WTC11 (cell line): ENCODE data around the gene MACROH2A2. TPM values are rescaled to one million over a fixed set of nuclear protein-coding genes. Genes with fewer than 3 reads are reported as not detected.

Experiments
- ATAC-seq: fragments of 200-7000 bp; cut with Tn5 transposase; 2 replicates; pipeline ENCODE4 v1.10.0; 2021; ENCODE audit warnings: mild to moderate bottlenecking, moderate library complexity
- CTCF ChIA-PET: fragments of 300-600 bp; sonication (Branson Sonifier 250); formaldehyde crosslinking; loops from one replicate; lab custom pipeline; 2021; ENCODE audit warnings: antibody characterized with exemption; lab: Charles Lee
- POLR2A ChIA-PET: fragments of 350-600 bp; sonication (Branson Sonifier 250); formaldehyde crosslinking; loops from one replicate; lab custom pipeline; 2021; ENCODE audit warnings: antibody characterized with exemption; lab: Charles Lee
- DNase-seq: peaks from one replicate; pipeline ENCODE4 v3.0.0; 2021; ENCODE audit warnings: low spot score
- H3K27ac Mint-ChIP-seq: 2 replicates; pipeline ENCODE4 v1.8.0; 2021; ENCODE audit warnings: mixed read lengths
- H3K27me3 Mint-ChIP-seq: 2 replicates; pipeline ENCODE4 v1.8.0; 2021; ENCODE audit warnings: low read depth, mild to moderate bottlenecking, moderate library complexity, mixed read lengths
- H3K36me3 Mint-ChIP-seq: 2 replicates; pipeline ENCODE4 v1.8.0; 2021; ENCODE audit warnings: mixed read lengths
- H3K4me1 Mint-ChIP-seq: 2 replicates; pipeline ENCODE4 v1.8.0; 2022; ENCODE audit warnings: mixed read lengths
- H3K4me3 Mint-ChIP-seq: 2 replicates; pipeline ENCODE4 v1.8.0; 2021; ENCODE audit warnings: mild to moderate bottlenecking, moderate library complexity, mixed read lengths
- H3K9me3 Mint-ChIP-seq: 2 replicates; pipeline ENCODE4 v1.8.0; 2021; ENCODE audit warnings: mixed read lengths
- ARID4B ChIP-seq: sonication (generic); formaldehyde crosslinking; IDR thresholded peaks from 2 replicates; pipeline ENCODE4 v1.8.0; 2023; ENCODE audit warnings: missing genetic modification reagents, mild to moderate bottlenecking, borderline replicate concordance
- CTCF ChIP-seq: fragments of 200-600 bp; IDR thresholded peaks from 2 replicates; pipeline ENCODE4 v1.8.0; 2022; ENCODE audit warnings: antibody characterized with exemption
- ETV6 ChIP-seq: sonication (generic); formaldehyde crosslinking; IDR thresholded peaks from 2 replicates; pipeline ENCODE4 v1.8.1; 2022; ENCODE audit warnings: mild to moderate bottlenecking, missing genetic modification reagents
- FOXP1 ChIP-seq: sonication (generic); formaldehyde crosslinking; IDR thresholded peaks from 2 replicates; pipeline ENCODE4 v1.8.0; 2022; ENCODE audit warnings: missing genetic modification reagents, mild to moderate bottlenecking, moderate library complexity, borderline replicate concordance
- HMGA2 ChIP-seq: fragments of 250-450 bp; sonication (Bioruptor Pico); IDR thresholded peaks from 2 replicates; pipeline ENCODE4 v1.4.0; 2021; ENCODE audit warnings: mild to moderate bottlenecking, moderate library complexity
- NR2C2 ChIP-seq: sonication (generic); formaldehyde crosslinking; IDR thresholded peaks from 2 replicates; pipeline ENCODE4 v1.8.0; 2022; ENCODE audit warnings: mild to moderate bottlenecking, missing genetic modification reagents
- PRDM15 ChIP-seq: sonication (generic); formaldehyde crosslinking; IDR thresholded peaks from 2 replicates; pipeline ENCODE4 v1.8.0; 2022; ENCODE audit warnings: missing genetic modification reagents
- SMAD3 ChIP-seq: sonication (generic); formaldehyde crosslinking; IDR thresholded peaks from 2 replicates; pipeline ENCODE4 v1.8.0; 2022; ENCODE audit warnings: missing genetic modification reagents, mild to moderate bottlenecking, borderline replicate concordance
- TEAD4 ChIP-seq: sonication (generic); formaldehyde crosslinking; IDR thresholded peaks from 2 replicates; pipeline ENCODE4 v1.8.0; 2022; ENCODE audit warnings: mild to moderate bottlenecking, missing genetic modification reagents
- ZBTB21 ChIP-seq: sonication (generic); formaldehyde crosslinking; IDR thresholded peaks from 2 replicates; pipeline ENCODE4 v1.8.1; 2023; ENCODE audit warnings: mild to moderate bottlenecking, missing genetic modification reagents, borderline replicate concordance
- ZNF121 ChIP-seq: sonication (generic); formaldehyde crosslinking; IDR thresholded peaks from 2 replicates; pipeline ENCODE4 v1.8.0; 2023; ENCODE audit warnings: missing genetic modification reagents
- ZNF219 ChIP-seq: sonication (generic); formaldehyde crosslinking; IDR thresholded peaks from 2 replicates; pipeline ENCODE4 v1.8.0; 2023; ENCODE audit warnings: missing genetic modification reagents, mild to moderate bottlenecking, borderline replicate concordance
- ZNF232 ChIP-seq: sonication (generic); formaldehyde crosslinking; IDR thresholded peaks from 2 replicates; pipeline ENCODE4 v1.8.0; 2022; ENCODE audit warnings: mild to moderate bottlenecking, missing genetic modification reagents
- ZNF425 ChIP-seq: fragments of 250-450 bp; sonication (Bioruptor Pico); conservative IDR thresholded peaks from 2 replicates; pipeline ENCODE4 v1.9.0; 2021; ENCODE audit warnings: mild to moderate bottlenecking
- total RNA-seq: library from RNA; stranded (reverse); gene quantifications from 3 replicates; pipeline ENCODE4 v1.2.3, GENCODE V29; 2021

MACROH2A2 gene
- total RNA-seq, 1 experiment from 2014 or later = 35.4 TPM

GRCh38 chr10:70139151-70139996, 86.7 kb downstream of the MACROH2A2 start:
- ChIA-PET CTCF (interaction anchor here (0.6 to 1.6 kb wide), 6 partner anchors 18 to 603 kb away, joined by 3 to 6 read pairs (median 3); no protein-coding TSS in a partner anchor), POLR2A (interaction anchor here (0.9 kb wide), 3 partner anchors 16 to 225 kb away, joined by 3 to 5 read pairs (median 3); partner anchors contain the start of gene SAR1A)
- TF ChIP-seq ZNF121 (CRISPR knock-in tag) (peak; percentile 81), PRDM15 (CRISPR knock-in tag) (peak; percentile 80), FOXP1 (CRISPR knock-in tag) (no peak)
- no peak for DNase-seq
- Mint-ChIP-seq H3K36me3 (no peaks in the 10 kb centered on the region), H3K4me1 (peaks cover 5% of the 10 kb centered on the region), H3K27me3 (no peaks in the 10 kb centered on the region), H3K27ac (peak overlapping the region; percentile 51; the same call in 1 of the 2 replicates), H3K4me3 (no peak overlapping the region), H3K9me3 (no peaks in the 10 kb centered on the region)
- ATAC-seq = peak; percentile 68; the same call in 1 of the 2 replicates

- DNase-seq = no peak
- no peak for TF ChIP-seq TEAD4 (CRISPR knock-in tag)
- no peak for TF ChIP-seq ZNF232 (CRISPR knock-in tag)
- TF ChIP-seq ETV6 = no peak
- no peak for TF ChIP-seq SMAD3 (CRISPR knock-in tag)
- TF ChIP-seq ZNF219 (CRISPR knock-in tag) = no peak
- TF ChIP-seq, all 79 proteins: peak for 0
- Mint-ChIP-seq H3K4me3 (no peak overlapping the region), H3K27ac (no peak overlapping the region), H3K27me3 (no peaks in the 10 kb centered on the region), H3K4me1 (peaks cover 11% of the 10 kb centered on the region), H3K36me3 (no peaks in the 10 kb centered on the region), H3K9me3 (no peaks in the 10 kb centered on the region)
- no peak for ATAC-seq
- CTCF ChIA-PET = interaction anchor here (0.7 to 0.9 kb wide), 3 partner anchors 24 to 125 kb away, joined by 3 read pairs; no protein-coding TSS in a partner anchor
- POLR2A ChIA-PET = interaction anchor here (0.9 kb wide), 1 partner anchor 17 kb away, joined by 3 read pairs; no protein-coding TSS in a partner anchor
These were observed 87.3 kb downstream of the MACROH2A2 start for GRCh38 chr10:70139997-70140250.

- H3K27ac Mint-ChIP-seq = no peak overlapping the region
- CTCF ChIA-PET = interaction anchor here (0.7 to 0.9 kb wide), 2 partner anchors 25 to 182 kb away, joined by 3 read pairs; no protein-coding TSS in a partner anchor
These were observed 87.7 kb downstream of the MACROH2A2 start for GRCh38 chr10:70140297-70140696.

GRCh38 chr10:70142555-70142954, 89.9 kb downstream of the MACROH2A2 start:
- ATAC-seq (no peak), DNase-seq (no peak)
- Mint-ChIP-seq H3K9me3 (no peaks in the 10 kb centered on the region), H3K27ac (no peak overlapping the region), H3K27me3 (no peaks in the 10 kb centered on the region), H3K4me3 (no peak overlapping the region), H3K36me3 (no peaks in the 10 kb centered on the region), H3K4me1 (peaks cover 19% of the 10 kb centered on the region)
- POLR2A ChIA-PET = no interaction called here
- CTCF ChIA-PET = interaction anchor here (0.7 to 1.3 kb wide), 3 partner anchors 26 to 91 kb away, joined by 3 to 4 read pairs (median 3); partner anchors contain the start of gene PPA1
- no peak for TF ChIP-seq ZNF425 (CRISPR knock-in tag)
- TF ChIP-seq HMGA2 (CRISPR knock-in tag) = no peak
- TF ChIP-seq NR2C2 (CRISPR knock-in tag) = no peak
- TF ChIP-seq ARID4B (CRISPR knock-in tag) = no peak
- TF ChIP-seq ZBTB21 (CRISPR knock-in tag) = no peak
- TF ChIP-seq CTCF = no peak

More at GRCh38 chr10:70140297-70140696, 87.7 kb downstream of the MACROH2A2 start:
- H3K4me3 Mint-ChIP-seq = no peak overlapping the region
- no peaks in the 10 kb centered on the region for H3K36me3 Mint-ChIP-seq
- POLR2A ChIA-PET = interaction anchor here (0.9 kb wide), 1 partner anchor 17 kb away, joined by 3 read pairs; no protein-coding TSS in a partner anchor
- TF ChIP-seq ZNF219 (CRISPR knock-in tag) = no peak
- ATAC-seq (no peak), DNase-seq (no peak)
- no peaks in the 10 kb centered on the region for H3K27me3 Mint-ChIP-seq
- peaks cover 13% of the 10 kb centered on the region for H3K4me1 Mint-ChIP-seq
- no peaks in the 10 kb centered on the region for H3K9me3 Mint-ChIP-seq
